IMR-90 (cell line): Measurements from ENCODE around the gene LRRC73. TPM values are rescaled to one million over a fixed set of nuclear protein-coding genes. Genes with fewer than 3 reads are reported as not detected.

Source experiments
- ATAC-seq: fragments of 200-7000 bp; cut with Tn5 transposase; 2 replicates; pipeline ENCODE4 v1.9.1; 2020; ENCODE audit warnings: low read depth, mild to moderate bottlenecking, moderate library complexity
- BruUV-seq: library from RNA; stranded (reverse); fragments of 400-500 nt; replicated peaks from 2 replicates; lab custom pipeline; 2021; lab: Mats Ljungman, UMichigan
- CTCF ChIA-PET: fragments of 300-600 bp; formaldehyde crosslinking; extraction: SDS; loops from one replicate; lab custom pipeline; 2021; ENCODE audit warnings: antibody characterized with exemption; lab: Yijun Ruan, JAX
- POLR2A ChIA-PET: fragments of 300-600 bp; sonication (Branson Sonifier 250); formaldehyde crosslinking; loops from one replicate; lab custom pipeline; 2022; ENCODE audit warnings: antibody characterized with exemption; ENCODE audit not compliant: unreplicated experiment; lab: Charles Lee
- DNase-seq: peaks from one replicate; pipeline ENCODE4 v3.0.0; 2013
- H2AFZ ChIP-seq: replicated peaks from 2 replicates; pipeline ENCODE3; 2013; ENCODE audit warnings: low read length, mild to moderate bottlenecking; ENCODE audit not compliant: poor library complexity
- H2AK5ac ChIP-seq: 2 replicates; pipeline ENCODE4 v1.6.1; 2013; ENCODE audit warnings: low read depth, low read length, inconsistent platforms
- H2AK9ac ChIP-seq: replicated peaks from 2 replicates; pipeline ENCODE3; 2013; ENCODE audit warnings: mild to moderate bottlenecking, low read depth, low read length, moderate library complexity; ENCODE audit not compliant: poor library complexity
- H2BK120ac ChIP-seq: 2 replicates; pipeline ENCODE4 v1.6.1; 2013; ENCODE audit warnings: low read depth, low read length, inconsistent platforms
- H2BK15ac ChIP-seq: 3 replicates; pipeline ENCODE4 v1.6.1; 2013; ENCODE audit warnings: low read depth, low read length, inconsistent platforms
- H2BK20ac ChIP-seq: 2 replicates; pipeline ENCODE4 v1.6.1; 2013; ENCODE audit warnings: low read depth, mild to moderate bottlenecking, inconsistent platforms, low read length, moderate library complexity
- H2BK5ac ChIP-seq: 2 replicates; pipeline ENCODE4 v1.6.1; 2013; ENCODE audit warnings: mild to moderate bottlenecking, low read depth, low read length, inconsistent platforms; ENCODE audit not compliant: poor library complexity, severe bottlenecking
- H3K14ac ChIP-seq: replicated peaks from 2 replicates; pipeline ENCODE4 v1.6.1; 2013; ENCODE audit warnings: low read depth, low read length, inconsistent platforms
- H3K18ac ChIP-seq: 2 replicates; pipeline ENCODE4 v1.6.1; 2013; ENCODE audit warnings: low read depth, low read length, control low read depth
- H3K23ac ChIP-seq: 2 replicates; pipeline ENCODE4 v1.6.1; 2013; ENCODE audit warnings: low read depth, low read length, inconsistent platforms
- H3K27ac ChIP-seq: 2 replicates; pipeline ENCODE4 v1.5.1; 2013; ENCODE audit warnings: mild to moderate bottlenecking, control low read depth, low read length; ENCODE audit not compliant: insufficient read depth
- H3K27me3 ChIP-seq: 2 replicates; pipeline ENCODE4 v1.6.1; 2013; ENCODE audit warnings: low read length; ENCODE audit not compliant: control insufficient read depth, insufficient read depth
- H3K36me3 ChIP-seq: 2 replicates; pipeline ENCODE4 v1.6.1; 2013; ENCODE audit warnings: low read length, mixed read lengths; ENCODE audit not compliant: control insufficient read depth, insufficient read depth
- H3K4ac ChIP-seq: 2 replicates; pipeline ENCODE4 v1.6.1; 2013; ENCODE audit warnings: low read depth, low read length, inconsistent platforms
- H3K4me1 ChIP-seq: 2 replicates; pipeline ENCODE4 v1.6.1; 2013; ENCODE audit warnings: low read length, mixed read lengths; ENCODE audit not compliant: control insufficient read depth, insufficient read depth
- H3K4me2 ChIP-seq: 2 replicates; pipeline ENCODE4 v1.6.1; 2013; ENCODE audit warnings: low read depth, mild to moderate bottlenecking, control low read depth, low read length, moderate library complexity
- H3K4me3 ChIP-seq: 2 replicates; pipeline ENCODE4 v1.5.1; 2013; ENCODE audit warnings: low read depth, mild to moderate bottlenecking, control low read depth, low read length, moderate library complexity; ENCODE audit not compliant: insufficient read depth
- H3K56ac ChIP-seq: 2 replicates; pipeline ENCODE4 v1.6.1; 2013; ENCODE audit warnings: low read length, inconsistent platforms; ENCODE audit not compliant: insufficient read depth; ENCODE audit errors: extremely low read depth
- H3K79me1 ChIP-seq, 2 experiments: 2 replicates each; pipeline ENCODE4 v1.6.1; 2013; ENCODE audit warnings: low read length in 2 of 2, inconsistent platforms in 1 of 2, low read depth in 1 of 2
- H3K9ac ChIP-seq: 2 replicates; pipeline ENCODE4 v1.6.1; 2013; ENCODE audit warnings: low read depth, low read length, control low read depth
- H3K9me1 ChIP-seq: 2 replicates; pipeline ENCODE4 v1.6.1; 2013; ENCODE audit warnings: low read length, inconsistent platforms; ENCODE audit not compliant: insufficient read depth
- H3K9me3 ChIP-seq: 2 replicates; pipeline ENCODE4 v1.6.1; 2013; ENCODE audit warnings: low read length; ENCODE audit not compliant: control insufficient read depth, insufficient read depth
- H4K20me1 ChIP-seq: 2 replicates; pipeline ENCODE4 v1.6.1; 2013; ENCODE audit warnings: low read length, inconsistent platforms; ENCODE audit not compliant: insufficient read depth
- H4K5ac ChIP-seq: 2 replicates; pipeline ENCODE4 v1.6.1; 2013; ENCODE audit warnings: mild to moderate bottlenecking, low read depth, low read length, control low read depth
- H4K8ac ChIP-seq, 2 experiments: 2 replicates each; pipeline ENCODE4 v1.6.1; 2013; ENCODE audit warnings: low read depth in 2 of 2, low read length in 2 of 2, control low read depth in 1 of 2, inconsistent platforms in 1 of 2
- H4K91ac ChIP-seq: 2 replicates; pipeline ENCODE4 v1.6.1; 2013; ENCODE audit warnings: low read depth, low read length, inconsistent platforms; ENCODE audit not compliant: insufficient read depth
- BHLHE40 ChIP-seq: fragments of 150-350 bp; IDR thresholded peaks from 2 replicates; pipeline ENCODE4 v1.6.1; 2016; ENCODE audit warnings: mild to moderate bottlenecking, low read depth, low read length
- CEBPB ChIP-seq: IDR thresholded peaks from 2 replicates; pipeline ENCODE4 v1.6.1; 2012; ENCODE audit warnings: low read depth, low read length, improper control_type of control experiment
- CHD1 ChIP-seq: IDR thresholded peaks from 2 replicates; pipeline ENCODE4 v1.6.1; 2012; ENCODE audit warnings: low read depth, low read length, improper control_type of control experiment
- ELK1 ChIP-seq: fragments of 150-350 bp; IDR thresholded peaks from 2 replicates; pipeline ENCODE4 v1.6.1; 2016; ENCODE audit warnings: low read depth, mild to moderate bottlenecking, low read length, moderate library complexity, borderline replicate concordance
- FOS ChIP-seq: fragments of 150-350 bp; IDR thresholded peaks from 2 replicates; pipeline ENCODE4 v1.6.1; 2016; ENCODE audit warnings: low read depth, low read length
- MAFK ChIP-seq: IDR thresholded peaks from 2 replicates; pipeline ENCODE4 v1.6.1; 2012; ENCODE audit warnings: low read depth, low read length, improper control_type of control experiment
- MAZ ChIP-seq: IDR thresholded peaks from 2 replicates; pipeline ENCODE4 v1.6.1; 2012; ENCODE audit warnings: low read depth, mild to moderate bottlenecking, low read length, improper control_type of control experiment, moderate library complexity, borderline replicate concordance
- MXI1 ChIP-seq: IDR thresholded peaks from 2 replicates; pipeline ENCODE4 v1.6.1; 2012; ENCODE audit warnings: low read depth, mild to moderate bottlenecking, low read length, moderate library complexity, borderline replicate concordance
- POLR2A ChIP-seq: IDR thresholded peaks from 2 replicates; pipeline ENCODE4 v1.6.1; 2012; ENCODE audit warnings: mild to moderate bottlenecking, low read depth, low read length
- RAD21 ChIP-seq: IDR thresholded peaks from 2 replicates; pipeline ENCODE4 v1.6.1; 2012; ENCODE audit warnings: low read length, improper control_type of control experiment
- RCOR1 ChIP-seq: IDR thresholded peaks from 2 replicates; pipeline ENCODE4 v1.6.1; 2012; ENCODE audit warnings: mild to moderate bottlenecking, low read length, improper control_type of control experiment; ENCODE audit not compliant: insufficient replicate concordance
- RFX5 ChIP-seq: IDR thresholded peaks from 2 replicates; pipeline ENCODE4 v1.8.0; 2012; ENCODE audit warnings: low read depth, mild to moderate bottlenecking, low read length, moderate library complexity
- WGBS, 2 experiments: methylation state at CpG; one replicate each; pipeline versions ENCODE4 v1.1.5 to v1.1.7; 2013; ENCODE audit warnings: missing lambda C conversion rate in 2 of 2; ENCODE audit not compliant: insufficient read length in 1 of 2; ENCODE audit errors: extremely low coverage in 2 of 2; 5-methylcytosine and 5-hydroxymethylcytosine counted together
- dilution Hi-C: fragments of 300-500 bp; cut with HindIII; formaldehyde crosslinking; loops from one replicate; pipeline ENCODE4 v1.14.3; 2018; ENCODE audit warnings: low sequenced_read_pairs; ENCODE audit not compliant: unreplicated experiment
- in situ Hi-C: fragments of 300-500 bp; cut with MboI; formaldehyde crosslinking; loops from 3 replicates; pipeline ENCODE4 v1.14.3; 2019; ENCODE audit warnings: low sequenced_read_pairs, inconsistent platforms, mixed read lengths
- intact Hi-C: fragments of 100-400 bp; cut with micrococcal nuclease; formaldehyde crosslinking; loops from 2 replicates; pipeline ENCODE4 v1.10.0; 2022
- polyA plus RNA-seq, 3 experiments: library from polyadenylated mRNA; depleted of rRNA; stranded (reverse); fragments of >200 nt; gene quantifications; 2 replicates each; pipeline ENCODE4 v1.2.3, GENCODE V29; 2012; ENCODE audit warnings: low replicate concordance in 1 of 3
- total RNA-seq: library from RNA; depleted of rRNA; stranded (reverse); fragments of >200 nt; gene quantifications from 2 replicates; pipeline ENCODE4 v1.2.3, GENCODE V29; 2012
- TF ChIP-seq, protein P1 (sequence below): conservative IDR thresholded peaks from 2 replicates; pipeline ENCODE4 v1.5.1; 2012; ENCODE audit warnings: mild to moderate bottlenecking, low read depth, low read length, improper control_type of control experiment
- TF ChIP-seq, protein P2 (sequence below): fragments of 150-350 bp; IDR thresholded peaks from 2 replicates; pipeline ENCODE4 v1.6.1; 2017; ENCODE audit warnings: mild to moderate bottlenecking, antibody characterized with exemption, low read length, low read depth

Gene LRRC73
- total and polyA plus RNA-seq, 2 of the 4 experiments (the other 2 are of a cell fraction) = under 0.01 to 0.31 TPM

DNA sequence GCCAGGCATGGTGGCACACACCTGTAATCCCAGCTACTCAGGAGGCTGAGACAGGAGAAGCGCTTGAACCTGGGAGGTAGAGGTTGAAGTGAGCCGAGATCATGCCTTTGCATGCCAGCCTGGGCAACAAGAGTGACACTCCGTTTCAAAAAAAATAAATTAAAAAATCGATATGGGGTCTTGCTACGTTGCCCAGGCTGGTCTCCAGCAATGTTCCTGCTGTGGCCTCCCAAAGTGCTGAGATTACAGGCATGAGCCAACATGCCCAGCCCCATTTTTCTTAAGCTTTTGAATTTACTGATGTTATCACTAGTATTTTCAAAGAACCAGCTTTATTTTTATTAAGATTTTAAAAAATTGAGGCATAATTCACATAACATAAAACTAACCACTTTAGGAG is 30.4 kb upstream of the LRRC73 start:
- dilution Hi-C loops = no loop called here
- CTCF ChIA-PET = no interaction called here

More for the DNA sequence above, 30.4 kb upstream of the LRRC73 start:
- 100% methylated on average over 1 of the region's 5 CpGs; no CpG with 5 or more reads in 1 of the 2 experiments for WGBS, 2 experiments
- Histone ChIP-seq H2AK5ac (no peak overlapping the region), H3K4ac (no peak overlapping the region), H3K9me3 (no peaks in the 10 kb centered on the region), H3K23ac (no peak overlapping the region), H3K36me3 (peaks cover 28% of the 10 kb centered on the region), H2BK15ac (no peak overlapping the region), H3K4me2 (no peak overlapping the region), H3K4me3 (no peak overlapping the region), H3K9me1 (no peaks in the 10 kb centered on the region), H3K27me3 (no peaks in the 10 kb centered on the region), H3K9ac (no peak overlapping the region), H3K18ac (no peak overlapping the region), H2AK9ac (no peak overlapping the region), H2AFZ (no peak overlapping the region), H4K20me1 (no peaks in the 10 kb centered on the region), H3K79me1 (no peaks in the 10 kb centered on the region), H3K4me1 (no peaks in the 10 kb centered on the region), H4K8ac (no peak overlapping the region), H4K91ac (no peak overlapping the region), H3K56ac (no peak overlapping the region), H3K14ac (no peak overlapping the region), H4K5ac (no peak overlapping the region), H2BK120ac (no peak overlapping the region), H2BK20ac (no peak overlapping the region), H2BK5ac (no peak overlapping the region), H3K27ac (no peak overlapping the region)
- intact Hi-C loops (no loop called here), in situ Hi-C loops (no loop called here)
- POLR2A ChIA-PET = no interaction called here
- no TSS peak for BruUV-seq
- no peak for TF ChIP-seq RFX5
- TF ChIP-seq POLR2A = no peak
- no peak for TF ChIP-seq CHD1
- no peak for TF ChIP-seq MXI1
- no peak for TF ChIP-seq ELK1
- TF ChIP-seq RAD21 = no peak
- no peak for TF ChIP-seq CEBPB
- no peak for TF ChIP-seq BHLHE40
- no peak for TF ChIP-seq MAZ
- TF ChIP-seq FOS = no peak
- no peak for TF ChIP-seq MAFK
- TF ChIP-seq, protein P1, sequence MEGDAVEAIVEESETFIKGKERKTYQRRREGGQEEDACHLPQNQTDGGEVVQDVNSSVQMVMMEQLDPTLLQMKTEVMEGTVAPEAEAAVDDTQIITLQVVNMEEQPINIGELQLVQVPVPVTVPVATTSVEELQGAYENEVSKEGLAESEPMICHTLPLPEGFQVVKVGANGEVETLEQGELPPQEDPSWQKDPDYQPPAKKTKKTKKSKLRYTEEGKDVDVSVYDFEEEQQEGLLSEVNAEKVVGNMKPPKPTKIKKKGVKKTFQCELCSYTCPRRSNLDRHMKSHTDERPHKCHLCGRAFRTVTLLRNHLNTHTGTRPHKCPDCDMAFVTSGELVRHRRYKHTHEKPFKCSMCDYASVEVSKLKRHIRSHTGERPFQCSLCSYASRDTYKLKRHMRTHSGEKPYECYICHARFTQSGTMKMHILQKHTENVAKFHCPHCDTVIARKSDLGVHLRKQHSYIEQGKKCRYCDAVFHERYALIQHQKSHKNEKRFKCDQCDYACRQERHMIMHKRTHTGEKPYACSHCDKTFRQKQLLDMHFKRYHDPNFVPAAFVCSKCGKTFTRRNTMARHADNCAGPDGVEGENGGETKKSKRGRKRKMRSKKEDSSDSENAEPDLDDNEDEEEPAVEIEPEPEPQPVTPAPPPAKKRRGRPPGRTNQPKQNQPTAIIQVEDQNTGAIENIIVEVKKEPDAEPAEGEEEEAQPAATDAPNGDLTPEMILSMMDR = no peak
- TF ChIP-seq, protein P2, sequence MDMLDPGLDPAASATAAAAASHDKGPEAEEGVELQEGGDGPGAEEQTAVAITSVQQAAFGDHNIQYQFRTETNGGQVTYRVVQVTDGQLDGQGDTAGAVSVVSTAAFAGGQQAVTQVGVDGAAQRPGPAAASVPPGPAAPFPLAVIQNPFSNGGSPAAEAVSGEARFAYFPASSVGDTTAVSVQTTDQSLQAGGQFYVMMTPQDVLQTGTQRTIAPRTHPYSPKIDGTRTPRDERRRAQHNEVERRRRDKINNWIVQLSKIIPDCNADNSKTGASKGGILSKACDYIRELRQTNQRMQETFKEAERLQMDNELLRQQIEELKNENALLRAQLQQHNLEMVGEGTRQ = no peak
- no peak for TF ChIP-seq RCOR1
- ATAC-seq (no peak), DNase-seq (no peak)
